ENCODE results near the gene CSMD2. TPM values are rescaled to one million over a fixed set of nuclear protein-coding genes. Genes with fewer than 3 reads are reported as not detected.

CSMD2 gene
- total RNA-seq, 1 experiment from 2014 or later = 13.2 TPM

DNA sequence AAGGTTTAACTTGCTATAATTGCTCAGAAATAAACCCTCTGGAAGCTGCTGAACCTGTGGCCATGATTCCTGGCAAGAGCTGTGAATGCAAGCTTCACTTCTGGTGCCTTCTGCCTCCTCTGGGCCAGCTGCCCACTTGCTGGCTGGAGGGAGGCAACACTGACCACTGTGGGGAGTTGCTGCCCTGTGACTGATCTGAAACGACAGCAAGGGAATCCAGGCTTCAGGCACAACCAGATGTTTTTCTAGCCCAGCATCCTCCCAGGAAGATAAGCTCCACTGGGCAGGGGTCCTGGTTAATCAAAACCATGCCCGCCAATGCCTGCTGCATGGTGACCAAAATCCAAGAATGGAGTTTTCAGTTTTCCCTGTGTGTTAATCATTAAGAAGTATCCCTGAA is 481.1 kb downstream of the CSMD2 start:
- no peak for ATAC-seq
- DNase-seq (ENCODE audit: low spot score) = no peak
- ChIA-PET CTCF (interaction anchor here (0.7 to 3.0 kb wide), 4 partner anchors 24 to 330 kb away, joined by 3 to 13 read pairs (median 4); no protein-coding TSS in a partner anchor), POLR2A (no interaction called here)
- Mint-ChIP-seq H3K4me3 (no peak overlapping the region), H3K27ac (no peak overlapping the region), H3K36me3 (peaks cover 11% of the 10 kb centered on the region), H3K9me3 (no peaks in the 10 kb centered on the region), H3K4me1 (peaks cover 9% of the 10 kb centered on the region), H3K27me3 (ENCODE audit: low read depth) (no peaks in the 10 kb centered on the region)
- TF ChIP-seq, protein P1, sequence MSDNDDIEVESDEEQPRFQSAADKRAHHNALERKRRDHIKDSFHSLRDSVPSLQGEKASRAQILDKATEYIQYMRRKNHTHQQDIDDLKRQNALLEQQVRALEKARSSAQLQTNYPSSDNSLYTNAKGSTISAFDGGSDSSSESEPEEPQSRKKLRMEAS (CRISPR knock-in tag; IDR thresholded peaks at IDR 0.05) = no peak
- no peak for TF ChIP-seq MYBL2 (CRISPR knock-in tag; IDR thresholded peaks at IDR 0.05)
- no peak for TF ChIP-seq RORB (CRISPR knock-in tag; IDR thresholded peaks at IDR 0.05)
- TF ChIP-seq, protein P2, sequence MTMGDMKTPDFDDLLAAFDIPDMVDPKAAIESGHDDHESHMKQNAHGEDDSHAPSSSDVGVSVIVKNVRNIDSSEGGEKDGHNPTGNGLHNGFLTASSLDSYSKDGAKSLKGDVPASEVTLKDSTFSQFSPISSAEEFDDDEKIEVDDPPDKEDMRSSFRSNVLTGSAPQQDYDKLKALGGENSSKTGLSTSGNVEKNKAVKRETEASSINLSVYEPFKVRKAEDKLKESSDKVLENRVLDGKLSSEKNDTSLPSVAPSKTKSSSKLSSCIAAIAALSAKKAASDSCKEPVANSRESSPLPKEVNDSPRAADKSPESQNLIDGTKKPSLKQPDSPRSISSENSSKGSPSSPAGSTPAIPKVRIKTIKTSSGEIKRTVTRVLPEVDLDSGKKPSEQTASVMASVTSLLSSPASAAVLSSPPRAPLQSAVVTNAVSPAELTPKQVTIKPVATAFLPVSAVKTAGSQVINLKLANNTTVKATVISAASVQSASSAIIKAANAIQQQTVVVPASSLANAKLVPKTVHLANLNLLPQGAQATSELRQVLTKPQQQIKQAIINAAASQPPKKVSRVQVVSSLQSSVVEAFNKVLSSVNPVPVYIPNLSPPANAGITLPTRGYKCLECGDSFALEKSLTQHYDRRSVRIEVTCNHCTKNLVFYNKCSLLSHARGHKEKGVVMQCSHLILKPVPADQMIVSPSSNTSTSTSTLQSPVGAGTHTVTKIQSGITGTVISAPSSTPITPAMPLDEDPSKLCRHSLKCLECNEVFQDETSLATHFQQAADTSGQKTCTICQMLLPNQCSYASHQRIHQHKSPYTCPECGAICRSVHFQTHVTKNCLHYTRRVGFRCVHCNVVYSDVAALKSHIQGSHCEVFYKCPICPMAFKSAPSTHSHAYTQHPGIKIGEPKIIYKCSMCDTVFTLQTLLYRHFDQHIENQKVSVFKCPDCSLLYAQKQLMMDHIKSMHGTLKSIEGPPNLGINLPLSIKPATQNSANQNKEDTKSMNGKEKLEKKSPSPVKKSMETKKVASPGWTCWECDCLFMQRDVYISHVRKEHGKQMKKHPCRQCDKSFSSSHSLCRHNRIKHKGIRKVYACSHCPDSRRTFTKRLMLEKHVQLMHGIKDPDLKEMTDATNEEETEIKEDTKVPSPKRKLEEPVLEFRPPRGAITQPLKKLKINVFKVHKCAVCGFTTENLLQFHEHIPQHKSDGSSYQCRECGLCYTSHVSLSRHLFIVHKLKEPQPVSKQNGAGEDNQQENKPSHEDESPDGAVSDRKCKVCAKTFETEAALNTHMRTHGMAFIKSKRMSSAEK (CRISPR knock-in tag; IDR thresholded peaks at IDR 0.05; ENCODE audit: borderline replicate concordance) = no peak
- no peak for TF ChIP-seq MXD4 (CRISPR knock-in tag; IDR thresholded peaks at IDR 0.05; ENCODE audit: borderline replicate concordance)
- TF ChIP-seq ZNF232 (CRISPR knock-in tag; IDR thresholded peaks at IDR 0.05) = no peak
- TF ChIP-seq, protein P3, sequence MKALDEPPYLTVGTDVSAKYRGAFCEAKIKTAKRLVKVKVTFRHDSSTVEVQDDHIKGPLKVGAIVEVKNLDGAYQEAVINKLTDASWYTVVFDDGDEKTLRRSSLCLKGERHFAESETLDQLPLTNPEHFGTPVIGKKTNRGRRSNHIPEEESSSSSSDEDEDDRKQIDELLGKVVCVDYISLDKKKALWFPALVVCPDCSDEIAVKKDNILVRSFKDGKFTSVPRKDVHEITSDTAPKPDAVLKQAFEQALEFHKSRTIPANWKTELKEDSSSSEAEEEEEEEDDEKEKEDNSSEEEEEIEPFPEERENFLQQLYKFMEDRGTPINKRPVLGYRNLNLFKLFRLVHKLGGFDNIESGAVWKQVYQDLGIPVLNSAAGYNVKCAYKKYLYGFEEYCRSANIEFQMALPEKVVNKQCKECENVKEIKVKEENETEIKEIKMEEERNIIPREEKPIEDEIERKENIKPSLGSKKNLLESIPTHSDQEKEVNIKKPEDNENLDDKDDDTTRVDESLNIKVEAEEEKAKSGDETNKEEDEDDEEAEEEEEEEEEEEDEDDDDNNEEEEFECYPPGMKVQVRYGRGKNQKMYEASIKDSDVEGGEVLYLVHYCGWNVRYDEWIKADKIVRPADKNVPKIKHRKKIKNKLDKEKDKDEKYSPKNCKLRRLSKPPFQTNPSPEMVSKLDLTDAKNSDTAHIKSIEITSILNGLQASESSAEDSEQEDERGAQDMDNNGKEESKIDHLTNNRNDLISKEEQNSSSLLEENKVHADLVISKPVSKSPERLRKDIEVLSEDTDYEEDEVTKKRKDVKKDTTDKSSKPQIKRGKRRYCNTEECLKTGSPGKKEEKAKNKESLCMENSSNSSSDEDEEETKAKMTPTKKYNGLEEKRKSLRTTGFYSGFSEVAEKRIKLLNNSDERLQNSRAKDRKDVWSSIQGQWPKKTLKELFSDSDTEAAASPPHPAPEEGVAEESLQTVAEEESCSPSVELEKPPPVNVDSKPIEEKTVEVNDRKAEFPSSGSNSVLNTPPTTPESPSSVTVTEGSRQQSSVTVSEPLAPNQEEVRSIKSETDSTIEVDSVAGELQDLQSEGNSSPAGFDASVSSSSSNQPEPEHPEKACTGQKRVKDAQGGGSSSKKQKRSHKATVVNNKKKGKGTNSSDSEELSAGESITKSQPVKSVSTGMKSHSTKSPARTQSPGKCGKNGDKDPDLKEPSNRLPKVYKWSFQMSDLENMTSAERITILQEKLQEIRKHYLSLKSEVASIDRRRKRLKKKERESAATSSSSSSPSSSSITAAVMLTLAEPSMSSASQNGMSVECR (CRISPR knock-in tag; IDR thresholded peaks at IDR 0.05; ENCODE audit: borderline replicate concordance) = no peak
- TF ChIP-seq TCF7 (CRISPR knock-in tag; IDR thresholded peaks at IDR 0.05; ENCODE audit: low read depth) = no peak
- no peak for TF ChIP-seq KAT7 (CRISPR knock-in tag; IDR thresholded peaks at IDR 0.05; ENCODE audit: borderline replicate concordance)

DNA sequence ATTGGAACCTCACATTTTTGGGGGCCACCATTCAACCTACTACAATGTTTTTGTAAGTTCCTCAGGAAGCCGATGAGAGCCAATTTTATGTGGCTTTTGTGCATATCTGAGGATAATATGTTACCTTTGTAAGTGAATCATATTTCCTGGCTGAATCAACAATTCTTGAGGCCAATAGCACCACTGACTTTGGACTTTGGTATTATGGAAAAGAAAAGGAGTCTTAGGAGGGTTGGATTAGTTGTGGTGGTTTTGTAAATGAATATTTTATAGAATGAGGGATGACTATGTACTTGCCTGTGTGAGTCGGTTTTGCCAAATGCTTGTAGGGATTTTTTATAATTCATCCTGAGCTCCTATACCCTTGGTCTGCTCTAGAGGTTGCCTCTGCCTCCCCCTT is 482.7 kb downstream of the CSMD2 start:
- Mint-ChIP-seq H3K9me3 (peaks cover 11% of the 10 kb centered on the region), H3K27me3 (ENCODE audit: low read depth) (no peaks in the 10 kb centered on the region), H3K36me3 (peaks cover 24% of the 10 kb centered on the region), H3K27ac (no peak overlapping the region), H3K4me1 (peaks cover 9% of the 10 kb centered on the region), H3K4me3 (no peak overlapping the region)
- ChIA-PET POLR2A (no interaction called here), CTCF (interaction anchor here (1.6 to 3.0 kb wide), 2 partner anchors 49 to 332 kb away, joined by 4 to 13 read pairs; no protein-coding TSS in a partner anchor)
- no peak for ATAC-seq
- no peak for DNase-seq (ENCODE audit: low spot score)
- TF ChIP-seq, protein P4, sequence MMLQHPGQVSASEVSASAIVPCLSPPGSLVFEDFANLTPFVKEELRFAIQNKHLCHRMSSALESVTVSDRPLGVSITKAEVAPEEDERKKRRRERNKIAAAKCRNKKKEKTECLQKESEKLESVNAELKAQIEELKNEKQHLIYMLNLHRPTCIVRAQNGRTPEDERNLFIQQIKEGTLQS (CRISPR knock-in tag; conservative IDR thresholded peaks at IDR 0.05) = no peak
- TF ChIP-seq SMAD3 (CRISPR knock-in tag; IDR thresholded peaks at IDR 0.05; ENCODE audit: borderline replicate concordance) (no peak), NR2C2 (CRISPR knock-in tag; IDR thresholded peaks at IDR 0.05) (no peak), FOXK1 (CRISPR knock-in tag; IDR thresholded peaks at IDR 0.05) (no peak), SMAD4 (CRISPR knock-in tag; IDR thresholded peaks at IDR 0.05) (no peak), MXD4 (CRISPR knock-in tag; IDR thresholded peaks at IDR 0.05; ENCODE audit: borderline replicate concordance) (no peak), TCF7 (CRISPR knock-in tag; IDR thresholded peaks at IDR 0.05; ENCODE audit: low read depth) (no peak)
- TF ChIP-seq, protein P2 (CRISPR knock-in tag; IDR thresholded peaks at IDR 0.05; ENCODE audit: borderline replicate concordance) = no peak
- TF ChIP-seq, protein P5, sequence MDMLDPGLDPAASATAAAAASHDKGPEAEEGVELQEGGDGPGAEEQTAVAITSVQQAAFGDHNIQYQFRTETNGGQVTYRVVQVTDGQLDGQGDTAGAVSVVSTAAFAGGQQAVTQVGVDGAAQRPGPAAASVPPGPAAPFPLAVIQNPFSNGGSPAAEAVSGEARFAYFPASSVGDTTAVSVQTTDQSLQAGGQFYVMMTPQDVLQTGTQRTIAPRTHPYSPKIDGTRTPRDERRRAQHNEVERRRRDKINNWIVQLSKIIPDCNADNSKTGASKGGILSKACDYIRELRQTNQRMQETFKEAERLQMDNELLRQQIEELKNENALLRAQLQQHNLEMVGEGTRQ (CRISPR knock-in tag; IDR thresholded peaks at IDR 0.05) = no peak
- TF ChIP-seq, protein P6, sequence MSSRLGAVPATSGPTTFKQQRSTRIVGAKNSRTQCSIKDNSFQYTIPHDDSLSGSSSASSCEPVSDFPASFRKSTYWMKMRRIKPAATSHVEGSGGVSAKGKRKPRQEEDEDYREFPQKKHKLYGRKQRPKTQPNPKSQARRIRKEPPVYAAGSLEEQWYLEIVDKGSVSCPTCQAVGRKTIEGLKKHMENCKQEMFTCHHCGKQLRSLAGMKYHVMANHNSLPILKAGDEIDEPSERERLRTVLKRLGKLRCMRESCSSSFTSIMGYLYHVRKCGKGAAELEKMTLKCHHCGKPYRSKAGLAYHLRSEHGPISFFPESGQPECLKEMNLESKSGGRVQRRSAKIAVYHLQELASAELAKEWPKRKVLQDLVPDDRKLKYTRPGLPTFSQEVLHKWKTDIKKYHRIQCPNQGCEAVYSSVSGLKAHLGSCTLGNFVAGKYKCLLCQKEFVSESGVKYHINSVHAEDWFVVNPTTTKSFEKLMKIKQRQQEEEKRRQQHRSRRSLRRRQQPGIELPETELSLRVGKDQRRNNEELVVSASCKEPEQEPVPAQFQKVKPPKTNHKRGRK (CRISPR knock-in tag; IDR thresholded peaks at IDR 0.05; ENCODE audit: borderline replicate concordance) = no peak
- TF ChIP-seq, protein P7, sequence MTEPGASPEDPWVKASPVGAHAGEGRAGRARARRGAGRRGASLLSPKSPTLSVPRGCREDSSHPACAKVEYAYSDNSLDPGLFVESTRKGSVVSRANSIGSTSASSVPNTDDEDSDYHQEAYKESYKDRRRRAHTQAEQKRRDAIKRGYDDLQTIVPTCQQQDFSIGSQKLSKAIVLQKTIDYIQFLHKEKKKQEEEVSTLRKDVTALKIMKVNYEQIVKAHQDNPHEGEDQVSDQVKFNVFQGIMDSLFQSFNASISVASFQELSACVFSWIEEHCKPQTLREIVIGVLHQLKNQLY (CRISPR knock-in tag; IDR thresholded peaks at IDR 0.05) = no peak

All from WTC11 (cell line).